HG03135 (cell line): ENCODE data around the gene LCN12.
A peak's percentile ranks its signal among the peaks of the same experiment; 100 is the strongest.

Source experiments
- ATAC-seq: cut with Tn5 transposase; IDR thresholded peaks from one replicate; pipeline ENCODE4 v1.9.1; 2021; ENCODE audit warnings: mild to moderate bottlenecking, moderate library complexity; ENCODE audit not compliant: unreplicated experiment

Gene LCN12

DNA sequence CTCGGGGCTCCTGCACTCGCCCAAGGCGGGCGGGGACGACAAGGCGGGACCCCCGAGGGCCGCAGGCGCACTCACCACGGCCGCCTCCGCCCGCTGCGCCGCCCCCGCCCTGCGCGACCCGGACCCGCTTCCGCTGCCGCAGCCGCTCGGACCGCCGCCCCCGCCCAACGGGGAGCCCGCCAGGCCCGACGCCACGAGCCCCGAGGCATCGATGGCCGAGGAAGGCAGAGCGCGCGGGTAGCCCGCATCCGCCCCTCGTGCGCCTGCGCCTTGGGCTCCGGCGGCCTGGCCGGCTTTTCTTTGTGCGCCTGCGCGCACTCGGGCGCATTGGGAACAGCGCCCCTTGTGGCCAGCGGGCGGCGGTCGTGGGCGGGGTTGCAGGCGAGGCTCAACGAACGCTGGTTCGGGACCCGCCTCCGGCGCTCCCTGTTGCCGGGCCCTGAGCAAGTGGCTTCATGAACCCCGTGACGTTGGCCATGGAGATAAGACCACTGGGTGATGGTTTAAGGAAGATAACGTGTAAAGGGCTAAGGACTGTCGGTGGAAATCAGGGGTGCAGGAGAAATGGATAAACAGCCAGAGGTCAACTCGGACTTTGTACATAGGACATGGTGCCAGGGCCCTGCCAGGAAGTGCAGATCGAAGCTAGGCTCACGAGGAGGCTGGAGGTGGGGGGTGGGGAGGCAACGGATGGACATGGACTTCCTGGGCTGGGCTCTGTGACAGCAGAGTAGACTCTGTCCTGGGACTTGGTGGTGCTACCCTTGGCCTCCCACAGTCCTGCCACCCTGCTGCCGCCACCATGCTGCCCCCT lies 7.3 kb upstream of the LCN12 start, which contains the start of the genes C8G and FBXW5:
TSS of gene C8G (plus strand) at position 725 of the 814 bp plus-strand sequence. CDS start at position 803, 78 bp downstream.
TSS of gene FBXW5 (minus strand) at position 220 of the 814 bp plus-strand sequence. CDS start 655 bp downstream, outside the sequence.
- peak; percentile 69 for ATAC-seq

DNA sequence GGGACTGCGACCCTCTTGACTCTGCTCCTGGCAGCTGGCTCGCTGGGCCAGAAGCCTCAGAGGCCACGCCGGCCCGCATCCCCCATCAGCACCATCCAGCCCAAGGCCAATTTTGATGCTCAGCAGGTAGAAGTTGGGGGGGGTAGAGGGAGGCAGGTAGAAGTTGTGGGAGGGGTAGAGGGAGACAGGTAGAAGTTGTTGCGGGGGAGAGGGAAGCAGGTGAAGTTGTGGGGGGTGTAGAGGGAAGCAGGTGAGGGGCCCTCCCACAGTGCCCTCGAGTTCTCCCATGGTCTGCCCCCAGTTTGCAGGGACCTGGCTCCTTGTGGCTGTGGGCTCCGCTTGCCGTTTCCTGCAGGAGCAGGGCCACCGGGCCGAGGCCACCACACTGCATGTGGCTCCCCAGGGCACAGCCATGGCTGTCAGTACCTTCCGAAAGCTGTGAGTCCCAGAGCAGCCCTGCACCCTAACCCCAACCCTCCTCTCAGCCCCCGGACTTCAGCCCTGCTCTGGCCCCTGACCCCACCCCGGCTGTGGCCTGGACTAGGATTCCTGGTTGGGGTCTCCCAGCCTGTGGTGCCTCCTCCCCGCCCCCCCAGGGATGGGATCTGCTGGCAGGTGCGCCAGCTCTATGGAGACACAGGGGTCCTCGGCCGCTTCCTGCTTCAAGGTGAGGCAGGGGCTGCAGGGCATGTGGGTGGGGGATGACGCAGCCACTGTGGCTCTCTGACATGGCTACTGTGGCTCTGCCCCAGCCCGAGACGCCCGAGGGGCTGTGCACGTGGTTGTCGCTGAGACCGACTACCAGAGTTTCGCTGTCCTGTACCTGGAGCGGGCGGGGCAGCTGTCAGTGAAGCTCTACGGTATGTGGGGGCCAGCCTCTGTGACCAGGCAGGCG lies 6.5 kb upstream of the LCN12 start:
- no peak for ATAC-seq

DNA sequence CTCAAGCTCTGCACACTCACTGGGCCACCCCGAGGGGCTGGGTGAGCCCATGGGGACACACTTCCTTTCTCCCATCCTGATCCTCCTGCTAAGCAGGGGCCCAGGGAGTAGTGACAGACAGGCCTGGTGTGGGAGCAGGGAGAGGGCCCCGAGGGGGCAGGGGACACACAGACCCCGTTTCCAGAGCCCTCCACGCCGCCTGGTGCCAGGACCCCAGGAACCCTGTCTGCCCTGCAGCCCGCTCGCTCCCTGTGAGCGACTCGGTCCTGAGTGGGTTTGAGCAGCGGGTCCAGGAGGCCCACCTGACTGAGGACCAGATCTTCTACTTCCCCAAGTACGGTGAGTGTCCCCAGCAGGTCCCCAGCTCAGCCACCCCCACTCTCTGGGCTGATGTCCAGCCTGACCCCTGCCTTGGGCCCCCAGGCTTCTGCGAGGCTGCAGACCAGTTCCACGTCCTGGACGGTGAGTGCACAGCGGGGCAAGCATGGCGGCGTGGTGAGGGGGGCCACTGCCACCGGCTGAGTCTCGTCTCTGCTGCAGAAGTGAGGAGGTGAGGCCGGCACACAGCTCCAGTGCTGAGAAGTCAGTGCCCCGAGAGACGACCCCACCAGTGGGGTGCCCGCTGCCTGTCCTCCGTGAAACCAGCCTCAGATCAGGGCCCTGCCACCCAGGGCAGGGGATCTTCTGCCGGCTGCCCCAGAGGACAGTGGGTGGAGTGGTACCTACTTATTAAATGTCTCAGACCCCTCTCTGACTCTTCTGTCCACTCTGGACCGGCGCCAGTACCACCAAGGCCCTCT lies 5.6 kb upstream of the LCN12 start:
- no peak for ATAC-seq

DNA sequence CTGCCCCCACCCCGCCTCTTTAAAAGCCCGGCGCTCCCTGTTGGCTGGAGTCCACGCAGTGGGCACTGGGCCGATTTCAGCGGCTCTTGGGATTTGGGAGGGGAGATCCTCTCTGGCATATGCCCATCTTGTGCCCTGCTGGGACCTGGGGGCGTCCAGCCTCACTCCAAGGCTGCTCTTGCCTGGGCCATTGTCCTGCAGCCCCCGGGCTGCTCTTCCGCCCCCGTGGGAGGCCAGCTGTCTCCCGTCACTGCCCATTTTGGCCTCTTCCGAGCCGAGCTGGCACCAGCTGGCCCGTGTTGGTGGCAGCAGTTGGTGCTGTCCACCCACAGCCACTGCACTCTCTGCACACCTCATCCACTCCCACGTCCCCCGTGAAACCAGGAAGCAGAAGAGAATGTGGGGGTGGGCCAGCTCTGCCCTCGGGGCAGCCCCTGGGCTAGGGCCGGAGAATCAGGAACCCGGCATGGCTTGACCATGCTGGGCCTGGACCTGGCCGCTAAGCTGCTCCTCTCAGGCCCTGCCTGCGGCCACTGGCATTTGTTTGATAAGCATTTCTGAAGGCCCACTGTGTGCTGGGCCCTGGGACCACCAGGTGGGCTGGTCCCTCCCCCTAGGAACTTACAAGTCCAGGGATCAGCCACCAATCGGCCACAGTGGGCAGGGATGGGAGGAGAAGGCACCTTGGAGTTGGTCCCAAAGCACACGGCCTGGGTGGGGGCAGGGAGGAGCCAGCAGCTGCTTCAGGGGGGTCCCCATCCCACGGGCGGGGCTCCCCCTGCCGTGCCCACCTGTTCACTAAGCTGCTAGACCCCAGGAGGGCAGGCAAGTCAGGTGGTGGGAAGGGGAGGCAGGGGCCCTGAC lies 4.8 kb upstream of the LCN12 start:
- no peak for ATAC-seq

DNA sequence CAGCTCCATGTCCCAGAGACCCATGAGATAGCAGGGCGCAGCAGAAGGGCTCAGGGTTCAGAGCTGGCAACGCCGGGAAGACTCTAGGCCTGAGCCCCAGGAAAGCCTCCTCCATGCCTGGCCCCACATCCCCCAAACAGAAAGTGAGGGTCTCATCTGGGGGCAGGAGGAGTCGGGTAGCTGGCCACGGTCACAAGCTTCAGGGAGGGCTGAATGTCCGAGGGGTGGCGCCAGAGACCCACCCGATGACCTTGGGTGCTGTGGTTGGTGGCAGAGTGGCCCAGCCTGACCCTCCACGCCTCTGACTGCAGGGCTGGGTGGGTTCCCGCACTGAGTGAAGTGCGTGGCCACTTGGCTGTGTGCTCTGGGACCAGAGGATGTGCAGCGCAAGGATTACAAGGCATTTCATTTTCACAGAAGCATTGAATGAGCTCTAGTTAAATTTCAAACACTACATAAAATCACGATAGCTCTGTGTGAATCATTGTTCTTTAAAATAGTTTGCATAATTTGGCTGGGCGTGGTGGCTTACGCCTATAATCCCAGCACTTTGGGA lies 4.0 kb upstream of the LCN12 start:
- no peak for ATAC-seq

DNA sequence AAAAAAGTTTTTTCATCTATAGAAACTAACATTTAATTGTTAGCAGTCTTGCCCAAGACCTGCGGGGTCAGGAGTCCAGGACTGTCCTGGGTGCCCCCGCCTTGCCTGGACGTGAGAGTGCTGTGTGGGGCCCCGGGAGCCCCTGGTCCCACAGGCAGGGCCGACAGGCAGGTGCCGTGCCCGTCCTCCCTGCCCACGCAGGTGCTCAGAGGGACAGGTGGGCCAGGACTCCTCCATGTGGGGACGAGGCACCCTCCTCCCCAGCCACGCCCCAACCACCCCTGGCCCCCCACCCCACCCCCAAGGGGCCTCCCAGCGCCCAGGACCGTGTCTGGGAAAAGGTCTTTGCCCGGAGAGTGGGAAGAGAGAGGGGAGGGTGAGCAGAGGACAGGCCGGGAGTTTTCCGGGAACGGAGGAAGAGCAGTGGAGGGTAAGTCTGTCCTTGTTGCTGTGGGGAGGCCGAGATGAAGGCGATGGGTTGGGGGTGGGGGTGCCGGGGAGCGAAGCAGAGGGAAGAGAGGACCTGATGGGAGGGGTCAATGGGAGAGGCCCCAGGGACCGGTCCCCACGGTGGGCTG lies 2.7 kb upstream of the LCN12 start:
- no peak for ATAC-seq

DNA sequence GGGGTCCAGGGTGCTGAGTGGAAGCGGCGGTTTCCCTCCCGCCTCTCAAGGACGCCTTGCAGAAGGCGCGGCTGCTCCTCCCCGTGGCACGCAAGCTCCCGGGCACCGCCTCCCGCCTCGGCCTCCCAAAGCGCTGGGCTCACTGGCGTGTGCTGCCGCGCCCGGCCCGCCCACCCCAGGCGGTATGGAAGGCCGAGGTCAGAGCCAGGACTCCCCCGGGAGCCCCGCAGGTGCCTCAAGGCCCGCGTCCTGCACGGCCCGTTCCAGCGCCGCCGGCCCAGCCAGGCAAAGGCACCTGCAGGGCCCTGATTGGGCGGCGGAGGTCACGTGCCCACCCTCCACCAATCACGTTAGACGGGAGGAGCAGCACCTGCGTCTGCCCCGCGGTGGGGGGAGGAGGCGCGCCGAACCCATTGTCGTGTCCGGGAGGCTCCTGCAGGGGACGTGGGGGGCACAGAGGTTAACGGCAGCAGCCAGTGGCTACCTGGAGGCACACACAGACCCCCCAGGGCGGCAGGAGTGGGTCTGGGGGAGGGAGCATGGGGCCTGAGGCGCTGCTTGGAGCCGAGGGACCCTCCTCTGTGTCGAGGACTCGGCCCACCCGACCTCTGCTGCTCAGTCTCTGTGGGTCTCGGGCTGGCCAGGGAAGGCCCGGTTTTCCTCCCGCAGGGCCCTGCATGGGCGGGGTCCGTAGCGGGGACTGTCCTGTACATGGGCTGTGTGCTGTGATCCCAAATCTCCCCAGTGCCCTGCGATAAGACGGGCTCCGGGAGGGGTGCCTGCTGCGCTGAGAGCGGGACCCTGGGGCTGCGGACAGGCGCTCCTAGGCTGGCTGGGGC lies 2.0 kb upstream of the LCN12 start:
- ATAC-seq = peak; percentile 77

DNA sequence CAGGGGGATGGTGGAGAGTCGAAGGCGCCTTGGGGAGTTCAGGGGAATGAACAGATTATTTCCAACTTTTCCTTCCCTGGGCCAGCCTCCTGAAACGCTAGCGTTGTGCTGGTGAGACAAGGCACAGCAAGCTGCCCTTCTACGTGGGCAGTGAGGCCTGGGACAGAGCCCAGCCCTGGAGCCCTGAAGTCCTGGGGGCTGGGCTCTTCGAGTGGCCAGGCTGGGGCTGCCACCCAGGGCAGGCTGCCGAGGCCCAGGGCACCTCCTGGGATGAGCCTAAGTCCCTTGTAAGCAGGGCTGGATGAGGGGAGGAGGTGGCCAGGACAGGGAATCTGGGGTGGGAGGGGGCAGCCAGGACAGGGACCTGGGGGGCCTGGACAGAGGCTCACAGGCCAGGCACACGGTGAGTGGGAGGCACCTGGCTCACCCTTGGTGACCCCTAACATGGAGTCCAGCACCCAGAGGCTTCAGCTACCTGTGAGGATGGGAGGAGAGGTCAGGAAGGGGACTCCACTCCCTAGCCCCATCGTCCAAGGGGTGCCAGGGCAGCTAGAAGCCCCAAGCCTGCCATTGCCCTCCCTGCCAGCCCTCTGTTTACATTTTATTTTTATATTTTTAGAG lies 1.3 kb upstream of the LCN12 start:
- ATAC-seq = no peak

DNA sequence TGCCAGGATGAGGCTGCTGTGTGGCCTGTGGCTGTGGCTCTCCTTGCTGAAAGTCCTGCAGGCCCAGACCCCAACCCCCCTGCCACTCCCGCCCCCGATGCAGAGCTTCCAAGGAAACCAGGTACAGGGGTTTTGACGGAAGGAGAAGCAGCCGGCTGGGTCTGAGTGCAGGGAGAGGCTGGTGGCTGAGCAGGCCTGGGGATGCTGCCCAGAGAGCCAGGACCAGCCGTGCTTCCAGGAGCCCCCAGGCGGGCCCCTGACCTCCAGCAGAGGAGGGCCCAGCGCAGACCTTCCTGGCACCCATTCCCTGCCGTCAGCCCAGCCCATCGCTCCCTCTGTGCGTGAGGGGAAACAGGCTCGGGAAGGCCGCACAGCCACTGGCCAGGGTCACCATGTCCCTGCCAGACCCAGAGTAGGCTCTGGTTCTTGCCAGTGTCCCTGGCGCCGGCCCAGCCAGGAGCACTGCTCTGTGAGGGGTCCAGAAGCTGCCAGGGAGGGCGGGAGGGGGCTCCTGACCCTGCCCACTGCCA lies 313 bp downstream of the LCN12 start:
- no peak for ATAC-seq

DNA sequence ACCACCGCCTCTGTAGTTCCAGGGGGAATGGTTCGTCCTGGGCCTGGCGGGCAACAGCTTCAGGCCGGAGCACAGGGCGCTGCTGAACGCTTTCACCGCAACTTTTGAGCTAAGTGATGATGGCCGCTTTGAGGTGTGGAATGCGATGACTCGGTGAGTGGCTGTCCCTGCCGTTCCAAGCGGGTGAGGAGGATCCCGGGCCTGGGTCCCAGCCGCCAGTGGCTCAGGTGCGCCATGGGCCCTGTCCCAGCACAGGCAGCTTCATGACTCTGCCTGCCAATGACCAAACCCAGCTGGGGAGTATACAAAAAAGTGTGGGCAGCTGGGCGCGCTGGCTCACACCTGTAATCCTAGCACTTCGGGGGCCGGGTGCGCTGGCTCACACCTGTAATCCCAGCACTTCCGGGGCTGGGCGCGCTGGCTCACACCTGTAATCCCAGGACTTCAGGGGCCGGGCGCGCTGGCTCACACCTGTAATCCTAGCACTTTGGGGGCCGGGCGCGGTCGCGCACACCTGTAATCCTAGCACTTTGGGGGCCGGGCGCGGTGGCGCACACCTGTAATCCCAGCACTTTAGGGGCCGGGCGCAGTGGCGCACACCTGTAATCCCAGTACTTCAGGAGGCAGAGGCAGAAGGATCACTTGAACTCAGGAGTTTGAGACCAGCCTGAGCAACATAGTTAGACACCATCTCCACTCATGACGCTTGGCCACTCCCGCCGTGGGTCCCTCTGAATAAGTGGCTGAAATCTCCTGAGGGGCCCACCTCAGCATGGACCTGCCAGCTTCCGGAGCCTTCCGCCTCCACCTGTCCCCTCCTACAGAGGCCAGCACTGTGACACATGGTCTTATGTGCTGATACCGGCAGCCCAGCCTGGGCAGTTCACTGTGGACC lies 1.1 kb downstream of the LCN12 start:
- ATAC-seq = no peak

DNA sequence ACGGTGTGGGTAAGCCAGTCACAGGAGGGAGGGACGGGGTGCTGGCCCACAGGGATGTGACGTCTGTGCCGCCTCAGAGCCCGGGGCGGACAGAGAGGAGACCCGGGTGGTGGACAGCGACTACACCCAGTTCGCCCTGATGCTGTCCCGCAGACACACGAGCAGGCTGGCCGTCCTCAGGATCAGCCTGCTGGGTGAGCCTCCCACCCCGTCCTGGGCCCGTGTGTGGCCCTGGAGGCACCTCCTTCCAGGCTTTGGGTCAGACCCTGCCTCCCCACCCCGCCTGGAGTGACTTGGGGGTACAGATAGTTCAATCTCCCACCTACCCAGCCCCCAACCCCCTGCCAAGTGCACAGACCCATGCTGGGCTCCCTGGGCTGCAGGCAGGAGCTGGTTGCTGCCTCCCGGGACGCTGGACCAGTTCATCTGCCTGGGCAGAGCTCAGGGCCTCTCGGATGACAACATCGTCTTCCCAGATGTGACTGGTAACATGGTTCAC lies 1.7 kb downstream of the LCN12 start:
- no peak for ATAC-seq

DNA sequence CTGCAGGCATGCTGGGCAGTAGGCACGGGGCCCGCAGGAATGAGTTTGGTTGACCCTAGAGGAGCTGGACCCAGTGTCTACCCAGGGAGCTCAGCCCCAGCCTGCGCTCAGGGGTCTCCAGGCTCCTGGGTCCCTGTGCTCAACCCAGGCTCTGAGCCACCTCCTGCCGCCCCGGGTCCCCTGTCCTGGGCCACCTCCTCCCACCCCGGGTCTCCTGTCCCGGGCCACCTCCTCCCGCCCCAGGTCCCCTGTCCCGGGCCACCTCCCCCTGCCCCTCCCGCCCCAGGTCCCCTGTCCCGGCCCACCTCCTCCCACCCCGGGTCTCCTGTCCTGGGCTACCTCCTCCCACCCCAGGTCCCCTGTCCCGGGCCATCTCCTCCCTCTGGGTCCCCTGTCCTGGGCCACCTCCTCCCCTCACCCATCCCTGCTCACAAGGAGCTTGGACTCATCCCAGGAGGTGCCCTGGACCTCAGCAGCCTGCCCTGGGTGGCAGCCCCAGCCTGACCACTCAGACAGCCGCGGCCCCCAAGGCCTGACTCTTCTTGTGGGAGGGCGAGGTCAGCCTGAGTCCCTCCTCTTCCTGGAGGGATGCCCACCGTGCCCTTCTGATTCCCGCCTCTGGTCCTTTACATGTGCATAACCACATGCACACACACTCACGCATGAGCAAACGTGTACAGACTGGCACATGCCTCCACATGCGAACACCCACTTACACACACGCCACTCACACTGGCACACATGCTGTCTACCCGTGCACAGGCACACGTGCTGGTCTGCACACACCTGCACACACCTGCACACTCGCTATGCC lies 2.4 kb downstream of the LCN12 start:
- ATAC-seq = no peak

DNA sequence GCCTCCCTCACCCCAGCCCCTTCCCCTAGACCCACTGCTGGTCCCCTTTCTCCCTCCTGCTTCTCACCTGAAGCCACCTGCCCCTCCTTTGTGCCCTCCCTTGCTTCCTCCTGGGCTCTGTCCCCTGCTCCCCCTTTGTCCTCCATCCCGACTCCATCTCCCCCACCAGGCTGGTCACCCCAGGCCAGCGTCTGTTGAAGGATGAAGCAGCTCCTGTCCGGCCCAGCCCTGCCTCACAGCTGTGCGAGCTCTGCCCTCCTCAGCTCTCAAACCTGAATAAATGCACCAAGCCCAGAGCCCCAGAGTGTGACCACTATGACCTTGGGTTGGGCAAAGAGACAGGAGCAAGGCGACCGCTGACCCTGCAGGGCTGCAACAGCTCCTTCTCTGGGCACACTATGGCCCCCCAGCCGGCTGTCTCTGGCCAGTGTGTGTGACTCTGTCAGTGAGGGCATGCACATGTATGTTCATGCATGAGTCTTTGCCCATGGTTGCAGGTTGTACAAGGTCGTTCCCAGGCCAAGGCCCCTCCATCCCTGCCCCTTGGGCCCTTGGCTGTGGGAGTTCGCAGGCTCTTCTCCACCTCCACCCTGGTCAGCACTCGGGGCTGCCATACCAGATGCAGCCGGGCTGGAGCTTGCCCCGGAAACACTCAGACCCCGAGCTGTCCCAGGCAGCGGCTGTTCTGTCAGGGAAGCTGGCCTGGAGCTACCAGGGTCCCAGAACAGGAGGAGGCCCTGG lies 3.3 kb downstream of the LCN12 start:
- ATAC-seq = no peak

DNA sequence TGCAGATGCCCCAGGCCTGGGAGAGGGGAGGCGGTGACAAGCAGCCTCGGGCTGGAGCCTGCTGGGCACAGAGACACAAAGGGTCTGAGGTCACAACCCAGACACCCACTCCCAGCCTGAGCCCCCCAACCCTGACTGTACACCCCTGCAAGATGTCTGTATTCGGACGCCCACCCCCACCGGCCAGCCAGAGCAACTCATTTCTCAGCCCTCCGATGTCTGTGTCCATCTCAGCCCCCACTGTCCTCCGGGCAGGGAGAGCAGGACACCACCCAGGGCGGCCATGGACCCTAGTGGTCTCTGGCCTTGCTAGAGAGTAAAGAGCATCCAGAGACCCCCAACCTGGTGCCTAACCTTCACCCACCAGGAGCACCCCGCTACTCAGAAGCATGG lies 3.9 kb downstream of the LCN12 start:
- ATAC-seq = no peak

DNA sequence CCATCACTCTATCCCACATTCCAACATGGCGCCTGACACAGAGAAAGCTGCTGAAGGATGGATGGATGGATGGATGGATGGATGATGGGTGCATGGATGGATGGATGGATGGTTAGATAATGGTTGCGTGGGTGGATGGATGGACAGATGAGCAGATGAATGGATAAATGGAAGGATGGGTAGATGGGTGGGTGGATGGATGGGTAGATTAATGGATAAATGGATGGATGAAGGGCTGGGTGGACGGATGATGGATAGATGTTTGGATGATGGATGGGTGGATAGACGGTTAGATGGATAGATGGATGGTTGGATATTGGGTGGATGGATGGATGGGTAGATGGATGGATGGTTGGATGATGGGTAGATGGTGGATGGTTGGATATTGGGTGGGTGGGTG lies 4.5 kb downstream of the LCN12 start:
- ATAC-seq = no peak
